HG03108 (cell line): ENCODE results near the gene FGFRL1.
"Not testable (repeated sequence)": the region's sequence is repeated elsewhere in the genome, so short reads cannot be mapped to it uniquely, and the experiment has no call there.

ENCODE experiments used
- ATAC-seq: cut with Tn5 transposase; IDR thresholded peaks from one replicate; pipeline ENCODE4 v1.9.1; 2021; ENCODE audit warnings: moderate library complexity; ENCODE audit not compliant: unreplicated experiment

The FGFRL1 gene

GRCh38 chr4:973431-974397 lies 37.7 kb upstream of the FGFRL1 start, which contains the start of gene DGKQ:
TSS of gene DGKQ (minus strand) at chr4:973569. CDS start at chr4:973482, 87 bp downstream.
- peak; percentile 55 for ATAC-seq

GRCh38 chr4:974668-975067 lies 36.8 kb upstream of the FGFRL1 start:
- ATAC-seq: no peak

- not testable (repeated sequence) for ATAC-seq
Measured at GRCh38 chr4:976016-976415, 35.4 kb upstream of the FGFRL1 start.

GRCh38 chr4:978957-979701 lies 32.3 kb upstream of the FGFRL1 start:
- ATAC-seq: no peak

- no peak for ATAC-seq
Measured at GRCh38 chr4:982291-982690, 29.1 kb upstream of the FGFRL1 start.

- no peak for ATAC-seq
Measured at GRCh38 chr4:982814-983213, 28.6 kb upstream of the FGFRL1 start.

- ATAC-seq: no peak
Measured at GRCh38 chr4:984336-985054, 26.9 kb upstream of the FGFRL1 start.

GRCh38 chr4:985123-985830 lies 26.1 kb upstream of the FGFRL1 start:
- no peak for ATAC-seq

GRCh38 chr4:986428-986878 lies 25.0 kb upstream of the FGFRL1 start:
- no peak for ATAC-seq

GRCh38 chr4:986879-987623 lies 24.4 kb upstream of the FGFRL1 start, which contains the start of gene IDUA:
TSS of gene IDUA (plus strand) at chr4:987044. CDS start at chr4:987085, 41 bp downstream.
- peak; percentile 74 for ATAC-seq

- no peak for ATAC-seq
Measured at GRCh38 chr4:987624-988513, 23.6 kb upstream of the FGFRL1 start.

- no peak for ATAC-seq
Measured at GRCh38 chr4:988726-989721, 22.4 kb upstream of the FGFRL1 start.

- no peak for ATAC-seq
Measured at GRCh38 chr4:989722-990471, 21.5 kb upstream of the FGFRL1 start.

GRCh38 chr4:990746-991367 lies 20.6 kb upstream of the FGFRL1 start:
- no peak for ATAC-seq

- ATAC-seq: no peak
Measured at GRCh38 chr4:991451-992296, 19.8 kb upstream of the FGFRL1 start.
